Stimulated activated effector memory CD8-positive, alpha-beta T cell treated with anti-CD3 and anti-CD28 coated beads, Interleukin-12 subunit alpha, Interleukin-12 subunit beta, amount 100 ng/mL, for 72 hours (primary cell): Measurements from ENCODE around the gene RPLP1.
"Not testable (repeated sequence)": the region's sequence is repeated elsewhere in the genome, so short reads cannot be mapped to it uniquely, and the experiment has no call there.

Experiments
- ATAC-seq: fragments of 150-1000 bp; cut with Tn5 transposase; 2 replicates; pipeline ENCODE4 v1.10.0; 2021
- DNase-seq, 2 donors: peaks; one replicate each; pipeline ENCODE4 v3.0.0; 2021 to 2022; ENCODE audit warnings: low spot score in 2 of 2
- H3K27ac Mint-ChIP-seq: one replicate; pipeline ENCODE4 v1.8.0; 2022; ENCODE audit warnings: mild to moderate bottlenecking, mixed read lengths
- H3K36me3 Mint-ChIP-seq: one replicate; pipeline ENCODE4 v1.8.0; 2022; ENCODE audit warnings: mild to moderate bottlenecking, mixed read lengths
- H3K4me1 Mint-ChIP-seq: one replicate; pipeline ENCODE4 v1.8.0; 2022; ENCODE audit warnings: mixed read lengths
- H3K4me3 Mint-ChIP-seq: one replicate; pipeline ENCODE4 v1.8.0; 2022; ENCODE audit warnings: mild to moderate bottlenecking, mixed read lengths
- H3K9me3 Mint-ChIP-seq: one replicate; pipeline ENCODE4 v1.8.0; 2022; ENCODE audit warnings: mixed read lengths

Gene RPLP1

GRCh38 chr15:69424001-69424400 is 28.6 kb upstream of the RPLP1 start:
- Mint-ChIP-seq H3K4me3 (no peak overlapping the region), H3K36me3 (peaks cover 68% of the 10 kb centered on the region), H3K4me1 (no peaks in the 10 kb centered on the region), H3K27ac (no peak overlapping the region), H3K9me3 (no peaks in the 10 kb centered on the region)
- ATAC-seq (no peak), DNase-seq (no peak)

DNA sequence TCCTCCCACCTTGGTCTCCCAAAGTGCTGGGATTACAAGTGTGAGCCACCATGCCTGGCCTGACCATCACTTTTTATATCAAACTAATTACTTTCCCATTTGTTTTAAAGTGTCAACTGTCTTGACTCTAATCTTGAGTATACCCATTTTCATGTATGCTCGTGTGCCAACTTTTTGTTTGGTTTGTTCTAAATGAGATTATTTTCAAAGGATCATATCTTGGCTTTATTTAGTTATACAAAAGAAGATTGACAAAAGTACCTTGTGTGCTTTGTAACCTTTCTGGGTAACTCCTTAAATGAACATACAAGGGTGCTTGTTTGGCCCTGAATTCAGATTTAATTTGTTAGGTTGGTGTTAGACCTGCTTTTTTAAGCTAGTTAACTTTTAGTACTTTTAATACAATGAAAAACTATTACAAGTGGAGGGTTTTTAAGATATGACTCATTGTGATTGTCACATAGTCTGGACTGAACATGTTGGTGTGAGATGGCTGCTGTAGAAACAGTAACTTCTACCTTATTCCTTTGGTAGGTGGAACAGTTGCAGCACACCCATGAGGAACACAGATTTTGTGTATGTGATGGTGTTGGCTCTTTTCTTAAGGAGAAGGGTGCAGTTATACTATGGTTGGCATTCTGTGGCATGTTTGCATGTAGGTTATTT is 27.7 kb upstream of the RPLP1 start:
- Mint-ChIP-seq H3K4me3 (no peak overlapping the region), H3K27ac (peak overlapping the region; percentile 7), H3K9me3 (no peaks in the 10 kb centered on the region), H3K36me3 (peaks cover 68% of the 10 kb centered on the region), H3K4me1 (no peaks in the 10 kb centered on the region)
- DNase-seq (no peak), ATAC-seq (no peak)

GRCh38 chr15:69433831-69434230 is 18.8 kb upstream of the RPLP1 start:
- DNase-seq (no peak), ATAC-seq (no peak)
- H3K27ac Mint-ChIP-seq = no peak overlapping the region
- no peak overlapping the region for H3K4me3 Mint-ChIP-seq
- no peaks in the 10 kb centered on the region for H3K4me1 Mint-ChIP-seq
- H3K9me3 Mint-ChIP-seq = no peaks in the 10 kb centered on the region
- peaks cover 47% of the 10 kb centered on the region for H3K36me3 Mint-ChIP-seq

- ATAC-seq (no peak), DNase-seq (no peak)
- Mint-ChIP-seq H3K4me3 (no peak overlapping the region), H3K27ac (no peak overlapping the region), H3K9me3 (no peaks in the 10 kb centered on the region), H3K36me3 (peaks cover 46% of the 10 kb centered on the region), H3K4me1 (no peaks in the 10 kb centered on the region)
These were observed 18.4 kb upstream of the RPLP1 start for GRCh38 chr15:69434238-69434637.

GRCh38 chr15:69434679-69435078 is 17.9 kb upstream of the RPLP1 start:
- no peak for DNase-seq
- H3K4me3 Mint-ChIP-seq = no peak overlapping the region
- H3K27ac Mint-ChIP-seq = no peak overlapping the region
- peaks cover 46% of the 10 kb centered on the region for H3K36me3 Mint-ChIP-seq
- H3K9me3 Mint-ChIP-seq = no peaks in the 10 kb centered on the region
- ATAC-seq = no peak
- H3K4me1 Mint-ChIP-seq = no peaks in the 10 kb centered on the region

DNA sequence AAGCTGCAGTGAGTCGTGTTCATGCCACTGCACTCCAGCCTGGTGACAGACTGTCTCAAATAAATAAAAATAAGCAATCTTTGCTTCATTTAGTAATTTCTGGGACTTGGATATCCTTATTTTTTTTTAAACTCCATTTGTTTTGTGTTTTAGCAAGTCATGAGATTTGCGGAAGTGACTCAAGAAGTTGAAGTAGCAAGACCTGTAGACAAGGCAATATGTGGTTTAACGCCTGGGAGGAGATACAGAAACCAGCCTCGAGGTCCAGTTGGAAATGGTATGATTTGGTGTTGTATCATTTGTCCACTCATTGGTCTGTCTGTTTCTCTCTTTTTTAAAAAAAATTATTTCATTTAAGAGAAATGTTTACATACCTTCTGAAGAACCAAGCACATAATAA is 16.6 kb upstream of the RPLP1 start:
- H3K27ac Mint-ChIP-seq = no peak overlapping the region
- DNase-seq = no peak
- H3K36me3 Mint-ChIP-seq = peaks cover 55% of the 10 kb centered on the region
- H3K4me3 Mint-ChIP-seq = no peak overlapping the region
- H3K9me3 Mint-ChIP-seq = no peaks in the 10 kb centered on the region
- ATAC-seq = no peak
- no peaks in the 10 kb centered on the region for H3K4me1 Mint-ChIP-seq

GRCh38 chr15:69436951-69437350 is 15.7 kb upstream of the RPLP1 start:
- H3K4me3 Mint-ChIP-seq = no peak overlapping the region
- DNase-seq = no peak
- no peak for ATAC-seq
- H3K4me1 Mint-ChIP-seq = no peaks in the 10 kb centered on the region
- no peaks in the 10 kb centered on the region for H3K9me3 Mint-ChIP-seq
- no peak overlapping the region for H3K27ac Mint-ChIP-seq
- peaks cover 61% of the 10 kb centered on the region for H3K36me3 Mint-ChIP-seq

- no peaks in the 10 kb centered on the region for H3K9me3 Mint-ChIP-seq
- ATAC-seq = no peak
- no peak for DNase-seq
- no peak overlapping the region for H3K27ac Mint-ChIP-seq
- H3K36me3 Mint-ChIP-seq = peaks cover 68% of the 10 kb centered on the region
- H3K4me1 Mint-ChIP-seq = peaks cover 8% of the 10 kb centered on the region
- no peak overlapping the region for H3K4me3 Mint-ChIP-seq
These were observed 13.0 kb upstream of the RPLP1 start for GRCh38 chr15:69439623-69440022.

GRCh38 chr15:69443032-69443611 is 9.5 kb upstream of the RPLP1 start:
- H3K36me3 Mint-ChIP-seq = peaks cover 62% of the 10 kb centered on the region
- ATAC-seq (peak; percentile 76), DNase-seq (no peak)
- H3K9me3 Mint-ChIP-seq = no peaks in the 10 kb centered on the region
- H3K4me1 Mint-ChIP-seq = peaks cover 8% of the 10 kb centered on the region
- H3K4me3 Mint-ChIP-seq = no peak overlapping the region
- peak overlapping the region; percentile 52 for H3K27ac Mint-ChIP-seq

DNA sequence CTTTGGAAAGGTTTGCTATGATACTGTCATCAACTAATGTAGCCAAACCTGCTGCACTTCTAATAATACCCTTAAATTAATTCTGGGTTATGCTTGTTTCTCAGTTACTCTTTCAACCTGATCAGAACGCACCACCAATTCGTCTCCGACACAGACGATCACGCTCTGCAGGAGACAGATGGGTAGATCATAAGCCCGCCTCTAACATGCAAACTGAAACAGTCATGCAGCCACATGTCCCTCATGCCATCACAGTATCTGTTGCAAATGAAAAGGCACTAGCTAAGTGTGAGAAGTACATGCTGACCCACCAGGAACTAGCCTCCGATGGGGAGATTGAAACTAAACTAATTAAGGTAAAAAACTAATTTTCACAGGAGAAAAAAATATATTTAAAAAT is 7.9 kb upstream of the RPLP1 start:
- ATAC-seq (no peak), DNase-seq (no peak)
- no peak overlapping the region for H3K27ac Mint-ChIP-seq
- no peaks in the 10 kb centered on the region for H3K9me3 Mint-ChIP-seq
- H3K4me3 Mint-ChIP-seq = no peak overlapping the region
- peaks cover 59% of the 10 kb centered on the region for H3K36me3 Mint-ChIP-seq
- peaks cover 8% of the 10 kb centered on the region for H3K4me1 Mint-ChIP-seq

GRCh38 chr15:69446953-69447352 is 5.7 kb upstream of the RPLP1 start:
- ATAC-seq (no peak), DNase-seq (no peak)
- Mint-ChIP-seq H3K4me3 (no peak overlapping the region), H3K4me1 (peaks cover 8% of the 10 kb centered on the region), H3K27ac (no peak overlapping the region), H3K9me3 (no peaks in the 10 kb centered on the region), H3K36me3 (peaks cover 45% of the 10 kb centered on the region)

GRCh38 chr15:69450221-69450620 is 2.4 kb upstream of the RPLP1 start:
- H3K27ac Mint-ChIP-seq, H3K9me3 Mint-ChIP-seq, DNase-seq, ATAC-seq, H3K4me3 Mint-ChIP-seq: not testable (repeated sequence)
- H3K4me1 Mint-ChIP-seq = peaks cover 27% of the 10 kb centered on the region
- peaks cover 67% of the 10 kb centered on the region for H3K36me3 Mint-ChIP-seq

GRCh38 chr15:69450968-69451695 is 1.5 kb upstream of the RPLP1 start:
- Mint-ChIP-seq H3K4me1 (peaks cover 31% of the 10 kb centered on the region), H3K36me3 (peaks cover 67% of the 10 kb centered on the region), H3K4me3 (peak overlapping the region; percentile 96), H3K27ac (peak overlapping the region; percentile 98), H3K9me3 (no peaks in the 10 kb centered on the region)
- ATAC-seq (no peak), DNase-seq (no peak)

DNA sequence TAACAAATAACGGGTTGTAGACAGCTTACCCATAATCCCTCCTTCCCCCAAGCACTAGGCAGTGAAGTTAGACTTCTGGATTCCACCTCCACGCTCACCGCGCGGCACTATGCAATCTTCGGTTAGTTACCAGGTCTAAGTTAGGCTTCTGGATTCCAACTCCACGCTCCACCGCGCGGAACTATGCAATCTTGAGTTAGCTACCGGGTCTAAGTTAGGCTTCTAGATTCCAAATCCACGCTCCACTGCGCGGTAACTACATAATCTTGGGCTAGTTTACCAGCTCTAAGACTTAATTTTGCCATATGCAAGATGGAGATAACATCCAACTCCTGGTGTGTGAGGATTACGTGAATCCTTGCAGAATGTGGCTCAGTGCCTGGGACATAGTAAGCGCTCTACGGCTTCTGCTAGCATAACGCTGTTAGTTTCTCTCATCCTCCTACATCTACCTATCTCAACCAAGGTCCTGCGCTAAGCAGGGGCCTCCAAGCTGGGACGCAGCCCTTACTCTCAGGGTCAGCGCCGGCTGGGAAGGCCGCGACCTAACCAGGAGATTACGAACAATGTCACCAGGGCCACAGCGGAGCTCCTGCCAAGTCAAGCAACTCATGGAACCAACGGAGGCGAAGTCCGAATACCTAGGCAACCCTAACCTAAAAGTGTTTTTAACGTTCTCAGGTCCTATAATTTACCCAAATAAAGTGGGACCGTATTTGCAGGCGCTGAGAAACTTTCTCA is 497 bp upstream of the RPLP1 start:
- peaks cover 67% of the 10 kb centered on the region for H3K36me3 Mint-ChIP-seq
- peak overlapping the region; percentile 98 for H3K27ac Mint-ChIP-seq
- H3K4me3 Mint-ChIP-seq = peak overlapping the region; percentile 96
- no peaks in the 10 kb centered on the region for H3K9me3 Mint-ChIP-seq
- H3K4me1 Mint-ChIP-seq = peaks cover 34% of the 10 kb centered on the region
- ATAC-seq (peak; percentile 41), DNase-seq (no peak)

- no peak for ATAC-seq
- Mint-ChIP-seq H3K4me3 (peak overlapping the region; percentile 96), H3K36me3 (peaks cover 65% of the 10 kb centered on the region), H3K4me1 (peaks cover 34% of the 10 kb centered on the region), H3K27ac (peak overlapping the region; percentile 98), H3K9me3 (no peaks in the 10 kb centered on the region)
- DNase-seq = no peak
These were observed 2.3 kb downstream of the RPLP1 start for GRCh38 chr15:69454953-69455352.
